ENCODE results near the gene NT5C1A.

The NT5C1A gene

DNA sequence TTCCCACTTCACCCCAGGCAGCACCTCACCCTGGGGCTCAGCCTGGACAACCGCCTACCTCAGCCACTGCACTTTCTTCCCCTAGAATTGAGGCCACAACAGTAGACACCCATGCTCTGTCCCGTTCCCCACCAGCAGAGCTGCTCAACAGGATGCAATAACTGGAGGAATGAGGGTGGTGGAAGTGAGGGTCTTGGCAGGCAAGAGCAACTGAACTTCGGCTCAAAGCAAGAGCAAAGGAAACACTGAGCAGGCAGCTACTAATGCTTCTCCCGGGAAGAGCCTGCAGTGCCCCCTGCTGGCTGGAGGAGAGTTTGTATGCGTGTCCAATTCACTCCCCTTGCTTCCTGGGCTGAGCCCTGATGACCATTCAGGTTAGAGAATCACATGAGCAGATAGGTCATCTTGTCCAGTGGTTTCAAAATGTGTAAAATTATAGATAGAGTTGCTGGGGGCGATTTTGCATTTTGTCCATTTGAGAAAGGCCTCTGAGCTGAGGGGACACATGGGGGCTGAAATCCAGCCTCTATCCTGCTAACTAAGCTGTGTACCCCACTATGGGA is 13.9 kb downstream of the NT5C1A start:
- DNase-seq, result peak; percentile 33

DNA sequence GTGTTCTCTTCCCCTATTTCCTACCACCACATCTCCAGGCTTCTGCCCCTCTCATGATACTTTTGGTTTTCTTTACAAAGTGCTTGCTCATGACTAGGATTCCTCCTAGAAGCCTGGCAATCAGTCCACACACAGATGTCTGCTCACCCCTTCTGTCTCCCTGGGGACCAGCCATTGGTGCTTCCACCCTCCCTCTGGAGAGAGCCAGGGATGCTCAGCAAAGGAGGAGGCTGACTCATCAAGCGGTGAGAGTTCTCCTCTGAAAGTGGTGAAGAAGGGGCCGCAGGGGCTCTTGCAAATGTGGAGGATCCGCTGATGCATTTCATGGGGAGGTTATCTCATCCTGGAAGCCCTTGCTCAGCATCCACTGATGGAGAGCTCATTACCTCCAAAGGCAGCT is 14.5 kb downstream of the NT5C1A start:
- no peak for DNase-seq

DNA sequence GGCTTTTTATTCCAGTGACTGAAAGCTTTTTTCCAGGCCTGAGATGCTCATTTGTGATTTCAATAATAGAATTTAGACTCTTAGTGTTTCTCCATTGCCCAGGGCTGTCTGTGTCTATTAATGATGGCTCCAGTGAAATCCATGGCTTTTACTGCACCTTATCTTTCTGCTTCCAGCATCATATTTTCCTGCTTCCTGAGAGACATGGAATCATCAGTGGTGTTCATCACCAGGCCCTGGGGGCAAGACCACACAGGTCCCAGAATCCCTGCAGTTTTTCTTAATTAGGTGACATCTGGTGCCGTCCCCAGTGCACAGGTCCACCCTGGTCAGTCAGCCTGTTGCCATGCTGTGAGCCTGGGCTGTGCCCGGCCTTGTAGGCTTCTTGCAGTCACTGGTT is 15.5 kb downstream of the NT5C1A start:
- DNase-seq, result no peak

DNA sequence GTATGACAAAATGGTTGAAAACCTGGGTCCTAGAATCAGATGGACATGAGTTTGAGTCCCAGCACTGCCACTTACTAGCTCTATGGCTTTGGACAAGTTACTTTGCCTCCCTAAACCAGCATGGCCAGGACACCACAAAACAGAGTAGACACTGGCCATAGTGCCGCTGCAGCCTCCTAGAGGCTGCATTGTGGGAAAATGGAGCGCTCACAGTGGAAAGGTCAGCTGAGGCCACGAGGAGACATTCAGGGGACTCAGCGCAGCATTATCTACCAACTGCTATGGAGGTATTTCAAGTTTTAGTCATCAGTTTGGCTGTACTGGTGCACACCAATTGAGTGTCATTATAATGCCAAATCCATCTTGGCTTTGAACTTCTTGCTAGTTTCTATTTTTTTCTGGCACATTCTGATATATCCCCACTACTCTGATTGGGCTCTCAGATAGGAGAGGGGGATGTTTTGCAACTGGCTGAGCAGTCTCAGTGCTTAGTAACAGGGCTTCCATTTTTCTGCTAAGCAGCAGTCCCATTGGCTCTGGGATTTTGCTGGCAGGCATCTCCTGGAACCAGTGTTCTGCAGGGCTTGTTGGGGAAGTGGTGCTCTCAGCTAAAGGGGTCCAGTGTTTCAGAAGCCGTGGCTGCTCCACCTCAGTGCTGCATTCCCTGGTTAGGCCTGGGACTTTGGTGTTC is 16.2 kb downstream of the NT5C1A start:
- no peak for DNase-seq

DNA sequence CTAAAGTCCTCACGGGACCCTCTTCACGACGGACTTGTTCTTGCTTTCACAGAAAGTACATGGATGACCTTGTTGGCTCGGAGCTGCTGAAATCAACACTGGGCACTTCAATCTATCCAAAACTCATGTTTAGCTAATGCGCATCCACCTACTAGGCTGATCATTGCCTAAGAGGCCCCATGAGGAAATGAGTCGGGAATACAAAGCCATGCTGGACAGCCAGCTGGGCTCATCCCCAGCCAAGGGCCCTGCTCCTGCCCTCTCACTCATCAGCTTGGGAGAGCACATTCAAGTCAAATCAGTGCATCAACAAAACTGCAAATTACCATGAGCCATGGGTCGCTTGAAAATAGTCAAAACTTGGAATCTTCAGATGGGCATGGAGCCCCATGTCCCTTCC is 17.6 kb downstream of the NT5C1A start:
- no peak for DNase-seq

DNA sequence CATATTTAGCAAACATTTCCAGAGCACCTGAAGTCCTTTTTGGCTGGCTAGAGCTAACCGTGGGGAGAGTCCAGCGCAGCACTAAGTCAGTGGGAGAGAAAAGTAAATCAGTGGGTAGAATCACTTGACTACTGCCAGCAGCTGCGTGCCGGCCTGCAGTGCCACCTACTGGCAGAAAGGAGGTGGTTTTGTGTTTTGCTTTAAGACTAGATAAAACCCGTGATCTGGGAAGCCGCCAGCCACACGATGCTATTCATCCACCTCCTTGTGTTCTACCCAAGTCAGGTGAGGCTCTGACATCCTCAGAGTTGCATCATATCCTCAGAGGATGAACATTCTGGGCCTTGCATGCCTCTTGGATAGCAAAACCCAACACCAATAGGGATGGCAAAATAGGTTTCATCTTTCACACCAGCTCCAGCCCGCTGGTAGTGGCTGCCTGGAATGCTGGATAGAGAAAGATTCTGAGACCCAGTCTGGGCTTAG is 18.3 kb downstream of the NT5C1A start:
- DNase-seq, result peak; percentile 49

DNA sequence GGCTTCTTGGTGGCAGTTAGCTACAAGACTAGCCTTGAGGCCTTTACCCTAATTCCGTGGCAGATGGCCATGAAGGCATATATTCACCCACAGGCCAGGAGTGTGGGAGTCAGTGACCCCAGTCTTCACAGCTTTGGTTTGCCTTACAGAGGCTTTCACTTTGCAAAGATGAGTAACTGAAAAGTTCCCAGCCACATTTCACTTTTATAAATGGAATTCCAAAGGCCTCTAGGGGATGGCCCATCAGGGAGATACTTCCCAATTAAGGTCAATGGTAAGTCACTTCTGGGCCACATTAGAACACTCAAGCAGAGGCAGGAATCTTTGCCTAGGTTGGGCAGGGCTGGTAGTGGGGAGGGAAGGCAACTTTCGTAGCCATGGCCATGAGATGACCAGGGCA is 19.4 kb downstream of the NT5C1A start:
- no peak for DNase-seq

DNA sequence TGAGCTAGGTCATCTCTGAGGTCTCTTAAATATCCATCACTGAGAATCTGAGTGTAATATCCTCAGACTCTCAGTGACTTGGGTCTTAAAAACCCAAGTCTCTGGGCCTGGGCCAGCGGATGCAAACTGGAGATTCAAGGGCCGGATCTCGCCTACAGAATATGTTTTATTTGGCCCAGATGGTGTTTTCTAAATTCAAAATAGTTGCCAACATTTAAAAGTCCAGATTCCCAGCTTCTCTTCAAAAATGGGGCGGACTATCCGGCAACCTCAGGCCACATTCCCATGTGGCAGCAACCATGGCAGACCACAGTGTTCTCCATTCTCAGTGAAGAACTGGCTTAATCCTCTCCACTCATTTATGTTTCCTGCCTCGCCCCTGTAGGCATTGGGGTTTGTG is 19.8 kb downstream of the NT5C1A start:
- DNase-seq, result no peak

DNA sequence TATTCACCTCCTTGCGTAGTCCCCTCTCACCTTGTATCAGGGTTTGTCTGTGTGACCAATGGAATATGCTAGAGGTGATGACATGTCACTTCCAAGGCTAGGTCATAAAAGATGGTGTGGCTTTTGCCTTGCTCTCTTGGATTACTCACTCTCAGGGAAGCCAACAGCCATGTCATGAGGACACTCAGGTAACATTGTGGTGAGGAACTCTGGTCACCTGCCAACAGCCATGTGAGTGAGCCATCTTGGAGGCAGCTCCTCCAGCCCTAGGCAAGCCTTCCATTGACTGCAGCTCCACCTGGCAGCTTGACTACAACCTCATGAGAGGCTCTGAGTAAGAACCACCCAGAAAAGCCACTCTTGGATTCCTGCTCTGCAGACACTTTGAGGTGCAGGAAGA is 21.5 kb downstream of the NT5C1A start:
- DNase-seq, result no peak

DNA sequence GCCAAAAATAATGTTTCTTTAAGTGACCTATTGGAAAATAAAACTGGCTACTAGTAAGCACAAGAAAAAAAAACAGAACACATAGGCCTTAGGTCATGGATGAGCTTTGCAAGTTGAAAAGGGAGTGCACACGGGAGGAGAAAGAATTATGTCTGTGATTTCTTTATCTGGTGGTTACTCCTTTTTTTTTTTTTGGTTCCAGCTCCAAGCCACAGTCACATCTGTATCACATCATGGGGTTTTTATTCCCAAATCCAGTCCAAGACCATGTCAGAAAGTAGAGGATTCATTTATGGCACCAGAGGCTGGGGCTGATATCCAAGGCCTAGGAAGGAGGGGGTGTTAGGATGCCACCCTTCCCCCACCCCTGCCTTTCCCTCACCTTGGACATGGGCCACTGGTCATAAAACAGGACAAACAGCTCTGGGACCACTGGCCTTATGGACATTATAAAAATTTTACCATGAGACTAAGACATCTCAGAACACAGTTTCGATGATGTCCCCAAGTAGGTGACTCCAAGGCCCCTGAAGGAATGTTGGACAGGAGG is 22.2 kb downstream of the NT5C1A start:
- no peak for DNase-seq

DNA sequence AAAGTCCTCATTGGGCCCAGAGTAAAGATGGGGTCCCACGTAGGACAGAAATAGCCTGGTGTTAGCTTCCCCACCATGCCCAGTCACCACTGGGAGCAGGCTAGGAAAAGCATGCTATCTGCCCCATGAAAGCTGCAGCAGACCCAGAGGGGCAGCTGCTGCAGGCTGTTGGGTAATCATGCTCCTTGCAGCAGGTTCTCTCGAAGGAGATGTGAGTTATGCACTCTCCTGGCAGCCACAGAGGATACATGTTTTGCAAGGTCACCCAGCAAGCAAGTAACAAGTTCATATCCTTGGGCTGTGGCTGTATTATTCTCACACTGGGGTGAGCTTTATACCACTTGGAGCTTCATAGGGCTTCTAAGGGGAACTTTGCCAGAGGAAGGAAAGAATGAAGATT is 23.4 kb downstream of the NT5C1A start:
- DNase-seq, result no peak

DNA sequence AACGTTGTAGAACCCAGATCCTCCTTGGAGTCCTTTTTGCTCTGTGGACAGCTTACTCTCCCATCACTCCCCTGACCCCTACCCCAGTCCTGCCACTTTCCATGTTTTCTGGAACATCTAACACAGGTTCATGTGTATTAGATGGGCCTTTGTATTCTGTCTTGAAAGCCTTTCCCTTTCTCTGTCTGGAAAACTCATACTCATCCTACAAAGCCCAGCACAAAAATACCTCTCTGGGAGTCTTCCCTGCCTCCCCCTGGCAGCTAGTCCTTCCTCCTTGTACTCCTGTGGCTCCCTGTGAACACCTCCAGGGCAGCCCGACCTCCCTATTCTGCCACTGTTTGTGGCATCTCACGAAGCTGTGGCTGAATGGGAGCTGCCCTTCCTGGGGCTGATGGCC is 24.7 kb downstream of the NT5C1A start:
- no peak for DNase-seq

DNA sequence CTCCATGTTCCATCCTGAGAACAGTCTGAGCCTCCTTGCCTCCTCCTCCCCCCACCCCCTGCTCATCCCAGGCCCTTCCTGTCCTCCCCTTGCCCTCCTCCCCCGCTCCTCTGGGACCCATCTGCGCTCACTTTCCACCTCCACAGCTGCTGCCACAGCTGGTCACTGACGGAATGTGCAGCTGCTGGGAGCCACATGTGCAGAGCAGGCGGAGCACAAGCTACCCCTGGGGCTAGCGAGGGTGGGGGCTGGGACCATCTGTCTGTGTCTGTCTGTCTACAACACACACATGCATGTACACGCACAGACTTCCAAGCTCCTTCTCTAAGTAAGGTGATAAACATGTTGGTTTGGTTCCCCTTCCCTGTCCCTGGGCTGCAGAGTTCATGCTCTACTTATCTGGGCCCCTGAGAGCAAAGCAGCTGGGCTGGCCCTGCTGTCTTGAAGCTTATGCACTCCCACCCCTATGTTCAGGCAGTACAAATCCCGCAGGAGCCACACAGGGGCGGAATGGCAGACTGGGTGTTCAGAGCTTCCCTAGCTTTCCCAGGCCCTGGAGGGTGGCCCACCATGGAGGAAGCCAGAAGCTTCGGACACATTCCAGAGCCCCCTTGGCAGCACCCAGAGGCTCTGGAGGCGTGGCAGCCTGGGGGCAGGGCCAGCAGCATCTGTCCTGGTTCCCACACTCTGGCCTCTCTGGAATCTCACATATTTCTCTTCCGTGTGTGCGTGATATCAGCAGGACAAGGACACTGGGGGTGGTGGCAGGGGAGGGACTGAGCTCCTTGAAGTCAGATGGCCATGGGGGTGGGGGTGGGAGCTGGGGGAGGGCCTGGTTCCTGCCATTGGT is 25.4 kb downstream of the NT5C1A start:
- no peak for DNase-seq

DNA sequence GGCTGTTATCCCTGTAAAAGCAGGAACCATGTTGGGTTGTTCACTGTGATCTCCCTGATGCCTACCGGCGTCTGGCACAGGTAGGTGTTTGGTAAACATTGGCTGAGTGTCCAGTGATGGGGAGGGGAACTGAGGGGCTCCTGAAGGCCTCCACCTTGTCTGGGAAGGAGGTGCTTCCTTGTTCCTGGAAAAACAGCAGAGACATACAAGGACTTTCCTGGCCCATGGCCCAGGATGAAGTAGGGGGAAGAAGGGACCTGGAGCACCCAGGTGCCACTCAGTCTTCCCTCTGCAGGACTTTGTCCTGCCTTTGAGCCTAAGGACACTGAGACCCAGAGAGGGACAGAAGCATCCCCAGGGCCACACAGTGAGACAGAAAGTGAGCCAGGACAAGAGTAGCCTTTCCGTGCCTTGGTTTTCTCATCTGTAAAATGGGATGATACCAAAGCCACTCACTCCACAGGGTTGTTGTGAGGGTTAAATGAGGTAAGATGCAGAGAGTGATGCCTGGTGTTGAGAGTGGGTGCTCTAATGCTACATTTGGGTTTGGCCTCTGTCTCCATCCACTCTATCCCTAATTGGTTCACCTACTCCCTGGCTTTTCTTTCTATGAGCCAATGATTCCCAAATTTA is 26.4 kb downstream of the NT5C1A start:
- DNase-seq, result no peak

DNA sequence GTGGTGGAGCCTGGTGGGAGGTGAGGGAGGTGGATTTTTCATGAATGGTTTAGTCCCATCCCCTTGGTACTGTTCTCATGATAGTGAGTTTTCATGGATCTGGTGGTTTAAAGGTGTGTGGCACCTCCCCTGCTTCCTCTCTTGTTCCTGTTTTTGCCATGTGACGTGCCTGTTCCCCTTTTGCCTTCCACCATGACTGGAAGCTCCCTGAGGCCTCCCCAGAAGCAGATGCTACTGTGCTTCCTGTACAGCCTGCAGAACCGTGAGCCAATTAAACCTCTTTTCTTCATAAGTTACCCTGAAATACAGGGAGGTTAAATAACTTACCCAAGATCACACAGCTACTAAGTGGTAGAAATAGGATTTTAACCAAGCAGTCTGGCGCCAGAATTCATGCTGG is 28.2 kb downstream of the NT5C1A start:
- no peak for DNase-seq

DNA sequence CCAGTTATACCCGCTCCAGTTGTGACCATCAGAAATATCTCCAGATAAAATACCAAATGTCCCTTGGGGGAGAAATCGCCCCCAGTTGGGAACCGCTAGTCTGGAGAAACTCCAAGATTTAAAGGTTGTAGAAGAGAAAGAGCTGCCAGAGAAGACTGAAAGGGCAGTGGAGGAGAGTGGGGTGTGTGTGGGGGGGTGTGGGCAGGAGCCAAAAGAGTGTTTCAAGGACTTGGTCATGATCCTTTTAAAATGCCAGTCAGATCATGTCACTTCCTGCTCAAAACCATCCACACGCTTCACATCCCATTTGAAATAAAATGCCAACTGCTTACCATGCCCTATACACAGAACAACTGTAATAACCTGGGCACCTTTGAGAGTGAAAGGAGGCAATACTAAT is 29.1 kb downstream of the NT5C1A start:
- DNase-seq, result no peak

DNA sequence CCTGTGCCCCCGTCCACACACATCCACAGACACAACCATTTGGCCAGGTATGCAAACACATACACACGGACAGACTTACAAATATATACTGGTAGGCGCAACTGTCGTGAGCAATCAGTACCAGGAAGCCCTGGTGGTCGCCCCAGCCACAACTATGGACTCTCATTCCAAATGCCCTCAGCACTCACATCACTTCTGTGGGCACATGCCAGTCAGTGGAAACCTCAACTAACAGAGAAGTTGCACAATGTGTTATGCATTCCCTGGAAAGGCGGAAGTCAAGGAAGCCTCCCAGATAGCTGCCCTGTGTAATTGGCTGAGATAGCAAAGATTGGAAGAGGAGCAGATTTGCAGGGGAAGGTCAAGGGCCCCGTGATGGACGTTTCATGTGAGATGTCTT is 31.0 kb downstream of the NT5C1A start:
- DNase-seq, result no peak

DNA sequence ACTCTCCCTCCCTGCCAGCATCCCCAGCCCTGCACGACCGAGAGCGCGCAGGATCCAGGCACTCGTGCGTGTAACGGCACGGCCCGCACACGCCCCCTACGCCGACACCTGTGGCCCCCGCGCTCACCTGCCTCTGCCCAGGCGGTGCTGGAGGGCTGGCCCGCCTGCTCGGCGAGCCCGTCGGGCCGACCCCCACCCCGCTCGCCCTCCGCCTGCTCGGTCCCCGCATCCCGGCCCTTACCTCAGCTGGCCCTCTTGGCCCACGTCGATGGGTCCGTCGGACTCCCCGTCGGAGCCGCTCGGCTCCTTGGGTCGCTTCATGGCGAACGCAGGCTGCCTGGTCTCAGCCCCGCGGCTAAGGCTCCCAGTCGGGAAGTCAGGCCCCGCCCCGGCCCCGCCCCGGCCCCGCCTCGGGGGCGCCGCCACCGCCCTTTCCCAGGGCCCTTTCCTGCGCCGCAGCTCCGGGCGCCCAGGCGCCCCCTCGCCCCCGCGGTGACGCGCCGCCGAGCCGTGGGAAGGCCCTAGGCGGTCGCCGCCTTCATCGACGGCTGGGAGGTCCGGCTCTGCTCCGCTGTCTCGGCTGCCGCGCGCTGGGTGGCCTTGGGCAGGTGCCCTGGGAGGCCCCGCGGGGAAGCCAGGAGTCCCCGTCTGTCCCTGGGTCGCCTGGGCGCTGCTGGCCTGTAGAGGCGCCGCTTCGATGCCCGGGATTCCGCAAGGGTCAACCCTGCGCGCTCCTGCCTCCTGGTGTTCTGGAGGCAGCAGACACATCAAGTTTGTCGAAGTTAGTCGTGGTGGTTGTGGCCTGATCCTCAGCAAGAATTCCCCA is 32.4 kb downstream of the NT5C1A start, which contains the start of gene HEYL:
Gene HEYL (minus strand): TSS at position 339 of the 826 bp plus-strand sequence. CDS start 18 bp downstream, at position 321.
- peak; percentile 43 for DNase-seq

DNA sequence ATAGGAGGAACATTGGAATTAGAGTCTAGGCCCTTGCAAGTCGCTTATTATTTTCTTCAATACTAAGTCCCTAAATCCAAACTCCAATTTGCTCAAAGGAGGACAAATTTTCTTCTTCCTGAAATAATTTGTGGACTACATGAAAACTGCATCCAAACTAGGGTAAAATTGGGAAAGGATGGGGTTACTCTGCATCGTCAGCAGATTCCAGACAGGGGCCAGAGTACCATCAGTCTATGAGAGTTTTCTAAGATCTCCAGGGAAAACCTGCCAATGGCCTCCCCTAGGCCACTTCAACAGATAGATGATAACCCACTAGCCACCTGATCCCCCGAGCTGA is 33.0 kb downstream of the NT5C1A start:
- DNase-seq, result no peak

DNA sequence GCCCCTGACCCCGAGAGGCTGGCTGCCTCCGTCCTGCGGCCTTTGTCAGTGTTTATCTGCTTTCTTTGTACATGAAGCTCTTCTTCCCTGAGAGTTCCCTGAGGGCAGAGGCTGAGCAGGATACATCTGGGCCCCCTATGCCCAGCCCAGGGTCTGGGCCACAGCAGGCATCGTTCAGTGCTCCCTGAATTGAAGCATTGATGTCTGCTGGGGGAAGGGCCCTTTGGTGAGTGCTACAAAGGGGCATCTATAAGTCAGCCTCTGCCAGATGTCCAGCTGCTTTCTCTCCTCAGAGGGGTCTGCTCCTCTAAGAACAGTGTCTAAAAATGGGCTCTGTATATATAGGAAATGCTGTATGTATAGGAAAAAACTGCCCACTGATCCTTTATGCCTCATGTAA is 34.5 kb downstream of the NT5C1A start:
- DNase-seq, result no peak

DNA sequence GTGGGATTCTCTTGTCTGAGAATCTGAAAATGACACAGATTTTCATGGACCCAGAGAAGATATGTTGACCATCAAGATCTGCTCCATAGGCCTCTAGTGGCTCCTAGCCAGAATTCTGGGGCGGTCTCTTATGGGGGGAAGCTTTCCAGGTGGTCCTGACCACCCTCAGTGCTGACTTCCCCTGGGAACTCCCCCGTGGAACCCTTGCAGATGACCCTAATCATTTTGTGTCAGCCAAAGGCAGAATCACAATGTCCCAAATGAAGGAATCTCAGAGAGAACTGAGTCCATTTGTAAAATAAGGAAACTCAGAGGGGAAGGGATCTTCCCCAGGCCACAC is 36.1 kb downstream of the NT5C1A start:
- no peak for DNase-seq

DNA sequence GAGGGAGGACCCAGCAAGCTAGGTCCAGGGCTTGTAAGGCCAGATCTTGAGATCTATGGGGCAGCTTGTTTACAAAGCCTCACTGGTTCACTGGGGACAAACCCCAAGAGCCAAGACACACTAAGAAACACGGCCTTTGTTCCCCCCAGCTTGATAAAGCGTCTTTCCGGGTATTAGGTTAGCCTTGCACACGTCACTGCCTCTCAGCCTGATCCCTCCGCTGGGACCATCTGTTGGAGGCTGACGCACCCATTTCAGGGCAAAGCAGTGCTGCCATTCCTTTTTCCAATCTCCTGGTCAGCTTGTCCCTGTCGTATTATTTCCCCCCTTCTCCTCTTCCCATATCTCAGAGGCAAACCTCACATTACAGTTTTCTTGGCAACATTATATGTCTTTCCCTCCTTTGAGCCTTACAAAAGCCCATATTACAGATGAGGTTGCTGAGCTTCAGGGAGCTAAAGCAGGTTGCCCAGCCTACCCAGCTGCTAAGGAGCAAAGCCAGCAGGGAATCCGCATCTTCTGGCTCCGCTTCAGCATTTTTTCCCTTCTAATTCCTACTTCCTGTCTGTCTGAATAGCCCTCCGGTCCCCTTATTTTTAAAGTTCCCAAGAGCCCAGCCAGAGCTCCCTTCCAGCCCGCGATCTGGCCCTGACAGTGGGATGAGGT is 36.6 kb downstream of the NT5C1A start:
- no peak for DNase-seq
